ENCODE results near the gene CCL22. TPM values are rescaled to one million over a fixed set of nuclear protein-coding genes. Genes with fewer than 3 reads are reported as not detected.

CCL22 gene
- total RNA-seq, 1 donor from 2014 or later: not detected

DNA sequence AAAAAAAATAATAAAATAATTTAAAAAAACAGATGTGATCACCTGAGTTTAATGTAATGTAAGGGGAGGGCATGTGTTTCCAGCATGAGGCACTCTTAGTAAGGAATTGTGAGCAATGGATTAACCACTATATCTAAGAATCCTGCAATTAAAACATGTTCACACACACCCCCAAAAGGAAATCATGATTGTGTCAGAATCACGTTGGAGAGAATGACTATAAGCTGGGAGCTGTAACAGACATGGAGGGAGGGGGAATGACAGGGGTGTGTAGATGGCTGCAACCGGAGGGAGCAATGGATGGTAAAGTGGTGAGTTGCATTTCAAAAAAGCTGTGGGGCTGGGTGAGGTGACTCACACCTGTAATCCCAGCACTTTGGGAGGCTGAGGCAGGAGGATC, 13.6 kb upstream of the CCL22 start:
- peaks cover 6% of the 10 kb centered on the region for H3K9me3 Mint-ChIP-seq
- Histone ChIP-seq H2AFZ (replicated peaks) (no peak overlapping the region), H3K4me2 (no peak overlapping the region), H3K27ac (no peak overlapping the region), H4K20me1 (ENCODE audit: low read depth) (no peaks in the 10 kb centered on the region), H3K36me3 (no peaks in the 10 kb centered on the region), H3F3A (ENCODE audit: low read depth) (no peaks in the 10 kb centered on the region), H3K9me3 (ENCODE audit: low read depth) (no peaks in the 10 kb centered on the region), H3K4me1 (no peaks in the 10 kb centered on the region), H3K79me2 (ENCODE audit: low read depth) (no peaks in the 10 kb centered on the region), H3K9ac (no peak overlapping the region), H3K27me3 (peaks cover 4% of the 10 kb centered on the region), H3K4me3 (no peak overlapping the region)
- TF ChIP-seq EZH2 (IDR thresholded peaks at IDR 0.05) (no peak), EZH2phosphoT487 (IDR thresholded peaks at IDR 0.05) (no peak)
- TF ChIP-seq, protein P1, sequence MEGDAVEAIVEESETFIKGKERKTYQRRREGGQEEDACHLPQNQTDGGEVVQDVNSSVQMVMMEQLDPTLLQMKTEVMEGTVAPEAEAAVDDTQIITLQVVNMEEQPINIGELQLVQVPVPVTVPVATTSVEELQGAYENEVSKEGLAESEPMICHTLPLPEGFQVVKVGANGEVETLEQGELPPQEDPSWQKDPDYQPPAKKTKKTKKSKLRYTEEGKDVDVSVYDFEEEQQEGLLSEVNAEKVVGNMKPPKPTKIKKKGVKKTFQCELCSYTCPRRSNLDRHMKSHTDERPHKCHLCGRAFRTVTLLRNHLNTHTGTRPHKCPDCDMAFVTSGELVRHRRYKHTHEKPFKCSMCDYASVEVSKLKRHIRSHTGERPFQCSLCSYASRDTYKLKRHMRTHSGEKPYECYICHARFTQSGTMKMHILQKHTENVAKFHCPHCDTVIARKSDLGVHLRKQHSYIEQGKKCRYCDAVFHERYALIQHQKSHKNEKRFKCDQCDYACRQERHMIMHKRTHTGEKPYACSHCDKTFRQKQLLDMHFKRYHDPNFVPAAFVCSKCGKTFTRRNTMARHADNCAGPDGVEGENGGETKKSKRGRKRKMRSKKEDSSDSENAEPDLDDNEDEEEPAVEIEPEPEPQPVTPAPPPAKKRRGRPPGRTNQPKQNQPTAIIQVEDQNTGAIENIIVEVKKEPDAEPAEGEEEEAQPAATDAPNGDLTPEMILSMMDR (IDR thresholded peaks at IDR 0.05): no peak
- no peaks in the 10 kb centered on the region for H3K36me3 Mint-ChIP-seq
- no peaks in the 10 kb centered on the region for H3K4me1 Mint-ChIP-seq
- H3K27ac Mint-ChIP-seq: no peak overlapping the region
- H3K4me3 Mint-ChIP-seq: no peak overlapping the region
- DNase-seq (ENCODE audit: low spot score): no peak
- peaks cover 9% of the 10 kb centered on the region for H3K27me3 Mint-ChIP-seq (ENCODE audit: insufficient read depth, low read depth)

DNA sequence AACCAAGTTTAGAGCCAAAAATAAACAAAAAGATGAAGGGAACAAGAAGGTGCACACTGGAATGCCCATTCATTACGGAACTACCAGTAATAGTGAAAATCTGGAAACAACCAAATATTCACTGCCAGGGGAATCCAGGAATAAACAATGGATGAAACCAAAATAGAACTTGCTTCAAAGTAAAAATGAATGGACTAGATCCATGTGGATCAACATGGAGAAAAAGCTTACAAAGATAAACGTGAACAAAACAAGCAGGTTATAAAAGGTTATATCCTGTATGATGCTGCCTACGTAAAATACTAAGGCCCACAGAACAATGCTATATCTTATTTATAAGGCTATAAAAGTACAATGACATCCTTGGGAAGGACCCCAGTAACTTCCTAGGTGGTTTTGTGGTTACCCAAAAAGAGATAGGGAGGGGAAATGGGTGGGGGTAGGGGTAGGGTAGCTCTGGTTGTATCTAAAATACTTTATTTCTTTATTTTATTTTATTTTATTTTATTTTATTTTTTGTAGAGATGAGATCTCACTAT, 12.8 kb upstream of the CCL22 start:
- peaks cover 9% of the 10 kb centered on the region for H3K27me3 Mint-ChIP-seq (ENCODE audit: insufficient read depth, low read depth)
- H3K4me3 Mint-ChIP-seq: no peak overlapping the region
- Histone ChIP-seq H3K36me3 (no peaks in the 10 kb centered on the region), H3K27ac (no peak overlapping the region), H3K9me3 (ENCODE audit: low read depth) (no peaks in the 10 kb centered on the region), H3K4me1 (no peaks in the 10 kb centered on the region), H3K9ac (no peak overlapping the region), H3K4me2 (no peak overlapping the region), H2AFZ (replicated peaks) (no peak overlapping the region), H3K4me3 (no peak overlapping the region), H3K79me2 (ENCODE audit: low read depth) (no peaks in the 10 kb centered on the region), H4K20me1 (ENCODE audit: low read depth) (no peaks in the 10 kb centered on the region), H3K27me3 (peaks cover 6% of the 10 kb centered on the region), H3F3A (ENCODE audit: low read depth) (no peaks in the 10 kb centered on the region)
- no peaks in the 10 kb centered on the region for H3K4me1 Mint-ChIP-seq
- peaks cover 4% of the 10 kb centered on the region for H3K9me3 Mint-ChIP-seq
- no peak for DNase-seq (ENCODE audit: low spot score)
- TF ChIP-seq, protein P1 (IDR thresholded peaks at IDR 0.05): no peak
- TF ChIP-seq EZH2phosphoT487 (IDR thresholded peaks at IDR 0.05) (no peak), EZH2 (IDR thresholded peaks at IDR 0.05) (no peak)
- no peaks in the 10 kb centered on the region for H3K36me3 Mint-ChIP-seq
- no peak overlapping the region for H3K27ac Mint-ChIP-seq

DNA sequence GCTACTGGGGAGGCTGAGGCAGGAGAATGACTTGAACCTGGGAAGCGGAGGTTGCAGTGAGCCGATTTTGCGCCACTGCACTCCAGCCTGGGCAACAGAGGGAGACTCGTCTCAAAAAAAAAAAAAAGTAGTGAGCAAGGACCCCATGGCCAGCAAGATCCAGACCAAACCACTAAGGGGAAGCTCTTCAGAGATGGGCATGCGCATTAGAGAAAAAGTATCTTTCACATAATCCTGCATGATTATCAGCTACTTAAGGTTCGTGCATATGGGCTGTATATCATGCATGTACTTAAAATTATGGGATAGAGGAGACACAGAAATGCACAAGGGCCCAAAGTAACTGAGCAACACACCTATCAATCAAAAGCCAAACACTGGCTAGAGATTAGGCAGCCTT, 10.7 kb upstream of the CCL22 start:
- H3K4me1 Mint-ChIP-seq: no peaks in the 10 kb centered on the region
- no peak overlapping the region for H3K27ac ChIP-seq
- no peaks in the 10 kb centered on the region for H4K20me1 ChIP-seq (ENCODE audit: low read depth)
- peaks cover 6% of the 10 kb centered on the region for H3K27me3 ChIP-seq
- H3K9me3 ChIP-seq (ENCODE audit: low read depth): no peaks in the 10 kb centered on the region
- peaks cover 4% of the 10 kb centered on the region for H3K9me3 Mint-ChIP-seq
- H3K9ac ChIP-seq: no peak overlapping the region
- H2AFZ ChIP-seq (replicated peaks): no peak overlapping the region
- H3K4me1 ChIP-seq: no peaks in the 10 kb centered on the region
- H3K79me2 ChIP-seq (ENCODE audit: low read depth): no peaks in the 10 kb centered on the region
- no peak overlapping the region for H3K27ac Mint-ChIP-seq
- no peaks in the 10 kb centered on the region for H3K36me3 ChIP-seq
- H3K4me3 ChIP-seq: no peak overlapping the region
- no peak for TF ChIP-seq EZH2phosphoT487 (IDR thresholded peaks at IDR 0.05)
- no peak for TF ChIP-seq EZH2 (IDR thresholded peaks at IDR 0.05)
- TF ChIP-seq, protein P1 (IDR thresholded peaks at IDR 0.05): no peak
- no peaks in the 10 kb centered on the region for H3K36me3 Mint-ChIP-seq
- H3K4me3 Mint-ChIP-seq: no peak overlapping the region
- DNase-seq (ENCODE audit: low spot score): no peak
- no peaks in the 10 kb centered on the region for H3F3A ChIP-seq (ENCODE audit: low read depth)
- peaks cover 11% of the 10 kb centered on the region for H3K27me3 Mint-ChIP-seq (ENCODE audit: insufficient read depth, low read depth)
- H3K4me2 ChIP-seq: no peak overlapping the region

Data from neural progenitor cell (in vitro differentiated cells).